Suprapubic skin (tissue), 4 donors: ENCODE data around the gene HSPE1.

Experiments
- EP300 ChIP-seq: sonication (generic); formaldehyde crosslinking; IDR thresholded peaks from one replicate; pipeline ENCODE4 v1.6.1; 2017; ENCODE audit warnings: antibody characterized with exemption
- POLR2A ChIP-seq, 2 donors: fragments of 450-650 bp; IDR thresholded peaks; one replicate each; pipeline ENCODE4 v1.6.1; 2017; ENCODE audit warnings: antibody characterized with exemption in 2 of 2, mild to moderate bottlenecking in 2 of 2, moderate library complexity in 2 of 2
- POLR2AphosphoS5 ChIP-seq, 3 donors: sonication (generic); formaldehyde crosslinking; IDR thresholded peaks; one replicate each; pipeline ENCODE4 v1.6.1; 2017; ENCODE audit warnings: antibody characterized with exemption in 3 of 3
- TF ChIP-seq, protein P1 (sequence below), 2 donors: fragments of 200-600 bp in 1 of 2; fragments of 450-650 bp in 1 of 2; sonication (generic) in 1 of 2; IDR thresholded peaks; one replicate each; pipeline ENCODE4 v1.5.1; 2016 to 2019; ENCODE audit warnings: antibody characterized with exemption in 2 of 2, mild to moderate bottlenecking in 1 of 2, moderate library complexity in 1 of 2

DNA sequence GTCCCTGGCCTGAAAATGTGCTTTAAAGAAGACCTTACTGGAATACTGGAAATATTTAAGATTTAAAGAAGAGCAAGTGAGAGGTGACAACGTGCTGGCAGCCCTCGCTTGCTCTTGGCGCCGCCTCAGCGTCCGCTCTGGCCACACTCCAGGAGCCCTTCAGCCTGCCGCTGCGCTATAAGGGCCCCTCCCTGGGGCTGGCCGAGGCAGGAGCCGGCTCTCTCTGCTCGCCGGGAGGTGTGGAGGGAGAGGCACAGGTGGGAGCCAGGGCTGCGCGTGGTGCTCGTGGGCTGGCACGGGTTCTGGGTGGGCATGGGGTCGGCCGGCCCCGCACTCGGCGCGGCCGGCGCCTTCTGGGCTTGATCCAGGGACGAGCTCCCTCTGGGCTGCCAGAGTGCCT is 49.7 kb upstream of the HSPE1 start:
- TF ChIP-seq, protein P1, sequence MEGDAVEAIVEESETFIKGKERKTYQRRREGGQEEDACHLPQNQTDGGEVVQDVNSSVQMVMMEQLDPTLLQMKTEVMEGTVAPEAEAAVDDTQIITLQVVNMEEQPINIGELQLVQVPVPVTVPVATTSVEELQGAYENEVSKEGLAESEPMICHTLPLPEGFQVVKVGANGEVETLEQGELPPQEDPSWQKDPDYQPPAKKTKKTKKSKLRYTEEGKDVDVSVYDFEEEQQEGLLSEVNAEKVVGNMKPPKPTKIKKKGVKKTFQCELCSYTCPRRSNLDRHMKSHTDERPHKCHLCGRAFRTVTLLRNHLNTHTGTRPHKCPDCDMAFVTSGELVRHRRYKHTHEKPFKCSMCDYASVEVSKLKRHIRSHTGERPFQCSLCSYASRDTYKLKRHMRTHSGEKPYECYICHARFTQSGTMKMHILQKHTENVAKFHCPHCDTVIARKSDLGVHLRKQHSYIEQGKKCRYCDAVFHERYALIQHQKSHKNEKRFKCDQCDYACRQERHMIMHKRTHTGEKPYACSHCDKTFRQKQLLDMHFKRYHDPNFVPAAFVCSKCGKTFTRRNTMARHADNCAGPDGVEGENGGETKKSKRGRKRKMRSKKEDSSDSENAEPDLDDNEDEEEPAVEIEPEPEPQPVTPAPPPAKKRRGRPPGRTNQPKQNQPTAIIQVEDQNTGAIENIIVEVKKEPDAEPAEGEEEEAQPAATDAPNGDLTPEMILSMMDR (IDR thresholded peaks at IDR 0.05), result no peak
- no peak for TF ChIP-seq POLR2AphosphoS5 (IDR thresholded peaks at IDR 0.05)
- TF ChIP-seq POLR2A (IDR thresholded peaks at IDR 0.05), result no peak
- no peak for TF ChIP-seq EP300
